Raji (cell line): Measurements from ENCODE around the gene WBP2.

Experiments
- POLR2A ChIP-seq: IDR thresholded peaks from 2 replicates; pipeline ENCODE4 v1.6.1; 2011; ENCODE audit warnings: low read depth, low read length, control low read depth; ENCODE audit not compliant: insufficient read depth

WBP2 gene

GRCh38 chr17:75839942-75840798 is 15.0 kb downstream of the WBP2 start:
- TF ChIP-seq POLR2A: no peak

GRCh38 chr17:75838410-75838809 is 16.7 kb downstream of the WBP2 start:
- no peak for TF ChIP-seq POLR2A

GRCh38 chr17:75837899-75838298 is 17.2 kb downstream of the WBP2 start:
- no peak for TF ChIP-seq POLR2A

GRCh38 chr17:75836605-75837004 is 18.5 kb downstream of the WBP2 start:
- no peak for TF ChIP-seq POLR2A

- TF ChIP-seq POLR2A: no peak
Measured at GRCh38 chr17:75835654-75835987, 19.5 kb downstream of the WBP2 start.

- no peak for TF ChIP-seq POLR2A
Measured at GRCh38 chr17:75834928-75835653, 20.0 kb downstream of the WBP2 start.

GRCh38 chr17:75834279-75834920 is 20.7 kb downstream of the WBP2 start:
- TF ChIP-seq POLR2A: no peak

- no peak for TF ChIP-seq POLR2A
Measured at GRCh38 chr17:75832652-75833400, 22.3 kb downstream of the WBP2 start.

GRCh38 chr17:75832164-75832651 is 22.9 kb downstream of the WBP2 start:
- no peak for TF ChIP-seq POLR2A

- no peak for TF ChIP-seq POLR2A
Measured at GRCh38 chr17:75831032-75831571, 24.0 kb downstream of the WBP2 start.

- TF ChIP-seq POLR2A: no peak
Measured at GRCh38 chr17:75830164-75831031, 24.7 kb downstream of the WBP2 start.

GRCh38 chr17:75829747-75830146 is 25.4 kb downstream of the WBP2 start:
- TF ChIP-seq POLR2A: no peak

- TF ChIP-seq POLR2A: no peak
Measured at GRCh38 chr17:75828741-75829140, 26.4 kb downstream of the WBP2 start.

GRCh38 chr17:75828076-75828400 is 27.1 kb downstream of the WBP2 start:
- no peak for TF ChIP-seq POLR2A
